Heart left ventricle (tissue), 13 donors: ENCODE results near the gene NBPF3.

Experiments
- CTCF ChIP-seq, 12 donors: fragments of 200-600 bp; sonication (generic) in 4 of 12; IDR thresholded peaks; one replicate each; pipeline versions ENCODE4 v1.5.0 to v1.8.0; 2018 to 2022; ENCODE audit warnings: antibody characterized with exemption in 12 of 12, mild to moderate bottlenecking in 5 of 12
- POLR2A ChIP-seq, 2 donors: fragments of 450-650 bp; IDR thresholded peaks; one replicate each; pipeline ENCODE4 v1.6.1; 2017; ENCODE audit warnings: antibody characterized with exemption in 2 of 2, mild to moderate bottlenecking in 2 of 2, moderate library complexity in 2 of 2
- donor health status: ischemic (EF 13 %, LVEDD 7.1; RV severe dilation, severe dysfunction).
- donor health status: DM: no; HTN: yes; CAD: no.
- donor health status: DM: no; HTN: no; CAD: no.
- donor health status: ischemic (EF 25% LVEDD 6.9; RV normal size, moderate dysfunction).
- donor health status: ischemic (EF 25% LVEDD 5.7; RV mildly dilated, moderate dysfunction).
- donor health status: ischemic (EF 35%, LVEDD 5.7; RV mildly dilated, moderate dysfunction).
- donor health status: nonischemic (EF 11% LVEDD 7.7; RV severe dilation, severe dysfunction).
- donor health status: DM: yes; HTN: yes; CAD: no.
- donor health status: PGD.
- donor health status: ischemic (EF 29% LVEDD 5.4; RV normal size, mild dysfunction).
- donor health status: nonischemic (EF 23%, LVEDD 6.1; RV moderate dilation, normal function).

- no peak for TF ChIP-seq POLR2A (IDR thresholded peaks at IDR 0.05)
- TF ChIP-seq CTCF (IDR thresholded peaks at IDR 0.05), result no peak
Measured at GRCh38 chr1:21503706-21504377, 63.9 kb downstream of the NBPF3 start.
